Gastroesophageal sphincter (tissue), 3 donors: ENCODE data around the gene PHACTR1.

Experiments
- POLR2A ChIP-seq, 2 donors: fragments of 450-650 bp; IDR thresholded peaks; one replicate each; pipeline ENCODE4 v1.6.1; 2017; ENCODE audit warnings: antibody characterized with exemption in 2 of 2, mild to moderate bottlenecking in 2 of 2, moderate library complexity in 1 of 2
- POLR2AphosphoS5 ChIP-seq: sonication (generic); formaldehyde crosslinking; IDR thresholded peaks from one replicate; pipeline ENCODE4 v1.6.1; 2017; ENCODE audit warnings: antibody characterized with exemption
- TF ChIP-seq, protein P1 (sequence below), 4 experiments: fragments of 200-600 bp in 2 of 4; fragments of 450-650 bp in 2 of 4; sonication (generic) in 1 of 4; IDR thresholded peaks; one replicate each; pipeline ENCODE4 v1.5.1; 2017 to 2019; ENCODE audit warnings: antibody characterized with exemption in 4 of 4, mild to moderate bottlenecking in 2 of 4, moderate library complexity in 2 of 4

DNA sequence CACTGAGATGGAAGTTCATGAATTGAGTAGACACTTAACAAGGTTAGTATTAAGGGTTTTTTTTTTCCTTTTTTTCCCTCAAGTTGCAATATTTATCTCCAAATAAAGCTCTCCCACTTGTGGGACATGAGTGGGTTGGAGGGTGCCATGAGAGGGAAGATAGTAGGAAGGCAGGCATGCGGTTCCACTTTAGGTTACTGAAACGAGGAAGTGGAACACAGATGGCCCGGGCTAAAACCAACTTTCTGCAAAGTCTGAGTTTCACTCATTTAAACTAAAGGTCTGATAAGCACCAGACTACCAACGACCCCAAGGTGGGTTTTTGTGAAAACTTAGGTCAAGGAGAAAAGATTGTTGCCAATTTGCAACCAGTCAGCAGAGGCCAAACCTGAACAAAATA is 569.6 kb downstream of the PHACTR1 start:
- no peak for TF ChIP-seq POLR2A (IDR thresholded peaks at IDR 0.05)
- TF ChIP-seq, protein P1, sequence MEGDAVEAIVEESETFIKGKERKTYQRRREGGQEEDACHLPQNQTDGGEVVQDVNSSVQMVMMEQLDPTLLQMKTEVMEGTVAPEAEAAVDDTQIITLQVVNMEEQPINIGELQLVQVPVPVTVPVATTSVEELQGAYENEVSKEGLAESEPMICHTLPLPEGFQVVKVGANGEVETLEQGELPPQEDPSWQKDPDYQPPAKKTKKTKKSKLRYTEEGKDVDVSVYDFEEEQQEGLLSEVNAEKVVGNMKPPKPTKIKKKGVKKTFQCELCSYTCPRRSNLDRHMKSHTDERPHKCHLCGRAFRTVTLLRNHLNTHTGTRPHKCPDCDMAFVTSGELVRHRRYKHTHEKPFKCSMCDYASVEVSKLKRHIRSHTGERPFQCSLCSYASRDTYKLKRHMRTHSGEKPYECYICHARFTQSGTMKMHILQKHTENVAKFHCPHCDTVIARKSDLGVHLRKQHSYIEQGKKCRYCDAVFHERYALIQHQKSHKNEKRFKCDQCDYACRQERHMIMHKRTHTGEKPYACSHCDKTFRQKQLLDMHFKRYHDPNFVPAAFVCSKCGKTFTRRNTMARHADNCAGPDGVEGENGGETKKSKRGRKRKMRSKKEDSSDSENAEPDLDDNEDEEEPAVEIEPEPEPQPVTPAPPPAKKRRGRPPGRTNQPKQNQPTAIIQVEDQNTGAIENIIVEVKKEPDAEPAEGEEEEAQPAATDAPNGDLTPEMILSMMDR (IDR thresholded peaks at IDR 0.05): no peak
- TF ChIP-seq POLR2AphosphoS5: no peak
